Stimulated activated CD4-positive, alpha-beta T cell treated with anti-CD3 and anti-CD28 coated beads, Interleukin-1b, Interleukin-23, amount 100 ng/mL, for 1 hour (primary cell): Measurements from ENCODE around the gene HELLS.
"Not testable (repeated sequence)": the region's sequence is repeated elsewhere in the genome, so short reads cannot be mapped to it uniquely, and the experiment has no call there.

Source experiments
- DNase-seq, 2 donors: peaks; one replicate each; pipeline ENCODE4 v3.0.0-alpha.2; 2020; ENCODE audit warnings: low read depth in 2 of 2

The HELLS gene

GRCh38 chr10:94608559-94608958 lies 63.0 kb downstream of the HELLS start:
- no peak for DNase-seq

- no peak for DNase-seq
Observed at GRCh38 chr10:94614558-94614957, 69.0 kb downstream of the HELLS start.

- DNase-seq: no peak
Observed at GRCh38 chr10:94617389-94617944, 71.9 kb downstream of the HELLS start.

DNA sequence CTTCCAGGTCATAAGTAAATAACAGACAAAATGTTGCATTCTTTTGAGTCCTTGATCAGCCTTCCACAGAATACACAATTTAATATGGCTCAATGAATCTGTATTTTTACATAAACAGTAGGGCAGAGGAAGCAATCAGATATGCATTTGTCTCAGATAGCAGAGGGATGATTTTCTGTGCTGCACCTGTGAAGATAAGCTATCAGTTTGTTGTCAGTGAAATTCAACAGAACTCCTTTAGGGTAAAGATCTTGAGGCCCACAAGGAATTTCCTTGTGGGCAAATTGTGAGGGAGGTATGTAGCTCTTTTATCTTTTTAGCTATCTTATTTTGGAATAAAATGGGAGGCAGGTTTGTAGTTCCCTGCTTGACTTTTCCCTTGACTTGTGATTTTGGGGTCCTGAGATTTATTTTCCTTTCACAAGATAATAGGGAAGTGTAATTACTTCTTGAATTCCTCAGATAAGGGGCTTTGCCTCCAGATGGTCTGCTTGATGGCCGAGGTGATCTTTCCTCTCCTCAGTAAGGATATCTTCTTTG lies 77.1 kb downstream of the HELLS start:
- no peak for DNase-seq

DNA sequence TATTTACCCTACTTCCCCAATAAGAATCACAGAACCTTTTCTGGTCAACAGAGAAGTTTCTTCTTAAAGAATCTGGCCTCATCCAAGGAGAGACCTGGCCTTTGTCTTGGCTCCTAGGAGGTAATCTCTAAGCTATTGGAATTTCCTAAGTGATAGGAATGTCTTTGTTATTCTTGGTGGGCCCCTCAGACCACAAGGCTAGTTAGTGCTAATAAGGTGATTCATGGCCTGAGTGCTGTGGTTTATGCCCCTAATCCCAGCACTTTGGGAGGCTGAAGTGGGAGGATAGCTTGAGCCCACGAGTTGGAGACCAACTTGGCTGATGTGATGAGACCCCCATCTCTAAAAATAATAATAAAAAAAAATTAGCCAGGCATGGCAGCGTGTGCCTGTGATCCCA lies 78.0 kb downstream of the HELLS start:
- DNase-seq: no peak

- no peak for DNase-seq
Observed at GRCh38 chr10:94626476-94626875, 80.9 kb downstream of the HELLS start.

GRCh38 chr10:94627511-94627910 lies 81.9 kb downstream of the HELLS start:
- DNase-seq: no peak

DNA sequence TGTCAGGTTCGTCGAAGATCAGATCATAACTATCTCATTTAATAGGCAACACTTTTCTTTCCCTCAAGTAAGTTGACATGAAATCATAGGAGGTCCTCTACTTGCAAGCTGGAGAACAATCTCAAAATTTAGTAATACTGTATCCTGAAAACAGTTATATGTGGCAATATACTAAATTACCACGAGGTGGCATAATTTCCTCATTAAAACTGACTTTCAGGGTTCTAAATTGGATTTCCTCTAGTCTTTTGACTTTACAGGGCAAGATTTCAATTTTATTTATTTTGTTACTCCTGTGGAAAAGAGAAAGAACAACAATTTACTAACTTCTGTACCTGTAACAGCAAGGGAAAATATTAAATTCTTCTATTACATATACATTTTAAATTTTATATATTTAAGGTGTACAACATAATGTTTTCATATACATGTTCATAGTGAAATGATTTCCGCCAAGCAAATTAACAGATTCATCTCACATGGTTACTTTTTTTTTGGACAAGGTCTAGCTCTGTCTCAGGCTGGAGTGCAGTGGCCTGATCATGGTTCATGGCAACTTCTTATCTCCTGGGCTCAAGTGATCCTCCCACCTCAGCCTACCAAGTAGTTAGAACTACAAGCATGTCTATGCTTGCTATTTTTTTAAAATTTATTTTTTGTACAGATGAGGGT lies 84.6 kb downstream of the HELLS start:
- no peak for DNase-seq

- DNase-seq: no peak
Observed at GRCh38 chr10:94631077-94631875, 85.7 kb downstream of the HELLS start.

GRCh38 chr10:94632954-94633353 lies 87.4 kb downstream of the HELLS start:
- no peak for DNase-seq

GRCh38 chr10:94638097-94638496 lies 92.5 kb downstream of the HELLS start:
- not testable (repeated sequence) for DNase-seq

DNA sequence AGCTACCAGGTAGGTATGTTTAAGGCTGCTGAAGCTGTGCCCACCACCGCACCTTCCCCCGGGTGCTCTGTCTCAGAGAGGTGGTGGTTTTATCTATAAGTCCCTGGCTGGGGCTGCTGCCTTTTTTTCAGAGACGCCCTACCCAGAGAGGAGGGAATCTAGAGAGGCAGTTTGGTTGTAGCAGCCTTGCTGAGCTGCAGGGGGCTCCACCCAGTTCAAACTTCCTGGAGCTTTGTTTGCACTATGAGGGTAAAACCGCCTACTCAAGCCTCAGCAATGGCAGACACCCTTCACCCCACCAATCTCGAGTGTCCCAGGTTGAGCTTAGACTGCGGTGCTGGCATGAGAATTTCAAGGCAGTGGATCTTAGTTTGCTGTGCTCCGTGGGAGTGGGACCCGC lies 94.3 kb downstream of the HELLS start:
- DNase-seq: no peak

- no peak for DNase-seq
Observed at GRCh38 chr10:94640562-94640961, 95.0 kb downstream of the HELLS start.

- no peak for DNase-seq
Observed at GRCh38 chr10:94641480-94641879, 95.9 kb downstream of the HELLS start.

DNA sequence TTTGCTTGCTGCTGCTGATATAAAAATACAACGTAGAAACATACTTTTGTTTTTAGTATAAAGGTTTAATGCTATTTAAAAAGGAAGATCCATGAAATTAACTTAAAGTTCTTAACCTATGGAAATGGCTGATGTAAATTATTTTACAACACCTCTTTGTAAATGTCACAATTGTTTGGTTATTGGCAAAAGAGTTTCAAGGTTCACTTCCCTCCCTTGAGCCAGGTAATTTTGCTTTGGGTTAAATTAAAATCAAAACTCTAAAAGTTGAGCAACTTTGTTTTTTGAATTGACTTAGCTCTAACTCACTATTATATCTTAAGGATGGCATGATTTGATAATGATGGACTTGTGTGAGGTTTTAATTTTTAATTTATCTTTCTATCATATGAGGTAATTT lies 98.8 kb downstream of the HELLS start:
- no peak for DNase-seq

GRCh38 chr10:94645285-94645684 lies 99.7 kb downstream of the HELLS start:
- no peak for DNase-seq
